Keratinocyte (primary cell): ENCODE data around the gene TBC1D14. TPM values are rescaled to one million over a fixed set of nuclear protein-coding genes. Genes with fewer than 3 reads are reported as not detected.

Experiments used
- DNase-seq: peaks from one replicate; pipeline ENCODE4 v3.0.0-alpha.2; 2011; ENCODE audit warnings: low read depth, missing footprints, low spot score
- FAIRE-seq: peaks from 2 replicates; lab custom pipeline; 2011; peaks lifted over from hg19 to GRCh38; lab: Jason Lieb, UNC
- H2AFZ ChIP-seq: 2 replicates; pipeline ENCODE4 v1.6.0; 2012; ENCODE audit warnings: low read length, control low read depth, inconsistent platforms; ENCODE audit not compliant: control insufficient read depth
- H3K27ac ChIP-seq: 2 replicates; pipeline ENCODE4 v1.5.1; 2011; ENCODE audit warnings: low read length; ENCODE audit not compliant: control insufficient read depth, insufficient read depth
- H3K27me3 ChIP-seq: 3 replicates; pipeline ENCODE4 v1.6.0; 2011; ENCODE audit warnings: low read length; ENCODE audit not compliant: control insufficient read depth, insufficient read depth; ENCODE audit errors: extremely low read depth
- H3K36me3 ChIP-seq, 2 experiments: 2 replicates in 1 of 2; 3 replicates in 1 of 2; pipeline ENCODE4 v1.5.1; 2011; ENCODE audit warnings: low read length in 2 of 2, mild to moderate bottlenecking in 1 of 2; ENCODE audit not compliant: control insufficient read depth in 2 of 2, insufficient read depth in 2 of 2; ENCODE audit errors: extremely low read depth in 1 of 2
- H3K4me1 ChIP-seq: 3 replicates; pipeline ENCODE4 v1.5.1; 2011; ENCODE audit warnings: low read length; ENCODE audit not compliant: control insufficient read depth, insufficient read depth; ENCODE audit errors: extremely low read depth
- H3K4me2 ChIP-seq: 3 replicates; pipeline ENCODE4 v1.6.0; 2011; ENCODE audit warnings: low read depth, low read length; ENCODE audit not compliant: control insufficient read depth, insufficient read depth; ENCODE audit errors: extremely low read depth
- H3K4me3 ChIP-seq, 3 experiments: fragments of 200-600 bp in 1 of 3; sonication (generic) in 1 of 3; 2 replicates in 2 of 3; 3 replicates in 1 of 3; pipeline ENCODE4 v1.5.1; 2011 to 2016; ENCODE audit warnings: low read length in 3 of 3, mild to moderate bottlenecking in 3 of 3, control low read depth in 2 of 3, inconsistent platforms in 1 of 3, low read depth in 1 of 3, mixed read lengths in 1 of 3, mixed run types in 1 of 3, moderate library complexity in 1 of 3; ENCODE audit not compliant: control insufficient read depth in 2 of 3, insufficient read depth in 2 of 3; ENCODE audit errors: extremely low read depth in 1 of 3
- H3K79me2 ChIP-seq: 2 replicates; pipeline ENCODE4 v1.6.0; 2012; ENCODE audit warnings: low read length; ENCODE audit not compliant: control insufficient read depth, insufficient read depth
- H3K9ac ChIP-seq: 3 replicates; pipeline ENCODE4 v1.6.0; 2011; ENCODE audit warnings: low read length; ENCODE audit not compliant: control insufficient read depth, insufficient read depth; ENCODE audit errors: extremely low read depth
- H3K9me1 ChIP-seq: 3 replicates; pipeline ENCODE4 v1.6.0; 2011; ENCODE audit warnings: low read length; ENCODE audit not compliant: control insufficient read depth, insufficient read depth; ENCODE audit errors: extremely low read depth
- H3K9me3 ChIP-seq: 2 replicates; pipeline ENCODE4 v1.5.1; 2012; ENCODE audit warnings: low read depth, low read length; ENCODE audit not compliant: control insufficient read depth
- H4K20me1 ChIP-seq: 3 replicates; pipeline ENCODE4 v1.6.0; 2011; ENCODE audit warnings: low read length; ENCODE audit not compliant: control insufficient read depth, insufficient read depth; ENCODE audit errors: extremely low read depth
- EZH2 ChIP-seq: IDR thresholded peaks from one replicate; pipeline ENCODE4 v1.6.1; 2012; ENCODE audit warnings: inconsistent platforms, mild to moderate bottlenecking, low read length, moderate library complexity
- dilution Hi-C: fragments of 300-500 bp; cut with MboI; formaldehyde crosslinking; loops from one replicate; pipeline ENCODE4 v1.7.0; 2020; ENCODE audit warnings: low sequenced_read_pairs; ENCODE audit not compliant: extremely low pct_ligation_motif_present
- polyA plus RNA-seq, 5 experiments: library from polyadenylated mRNA; depleted of rRNA in 3 of 5; stranded (reverse) in 3 of 5; stranded (forward) in 1 of 5; unstranded in 1 of 5; fragments of >200 nt; gene quantifications; 1 replicate in 1 of 5; 2 replicates in 3 of 5; 3 replicates in 1 of 5; pipeline versions ENCODE4 v1.2.1 to v1.2.3, GENCODE V29; 2011 to 2012; ENCODE audit warnings: missing spikeins in 2 of 5, low read depth in 1 of 5, low replicate concordance in 1 of 5
- TF ChIP-seq, protein P1 (sequence below), 3 experiments: IDR thresholded peaks in 1 of 3; conservative IDR thresholded peaks in 1 of 3; optimal IDR thresholded peaks in 1 of 3; 2 replicates in 2 of 3; 3 replicates in 1 of 3; pipeline versions ENCODE3 to v1.5.1; 2011; ENCODE audit warnings: low read length in 3 of 3, mild to moderate bottlenecking in 3 of 3, moderate library complexity in 2 of 3, control low read depth in 1 of 3, inconsistent platforms in 1 of 3; ENCODE audit not compliant: insufficient read depth in 2 of 3; ENCODE audit errors: extremely low read depth in 1 of 3

TBC1D14 gene
- polyA plus RNA-seq, 1 donor (not counting 4 experiments of a cell fraction or from before 2014, with no cell fraction given) = 55.1 TPM

- Histone ChIP-seq H3K4me3 (no peak overlapping the region), H3K27me3 (no peaks in the 10 kb centered on the region), H3K9me1 (no peaks in the 10 kb centered on the region), H3K27ac (no peak overlapping the region), H3K36me3 (peaks cover 0 to 1% of the 10 kb centered on the region in 2 experiments), H2AFZ (no peak overlapping the region), H3K79me2 (no peaks in the 10 kb centered on the region), H3K9ac (no peak overlapping the region), H3K4me1 (no peaks in the 10 kb centered on the region), H4K20me1 (no peaks in the 10 kb centered on the region), H3K4me2 (no peak overlapping the region), H3K9me3 (no peaks in the 10 kb centered on the region)
- DNase-seq (no peak), FAIRE-seq (no peak)
- TF ChIP-seq, protein P1, sequence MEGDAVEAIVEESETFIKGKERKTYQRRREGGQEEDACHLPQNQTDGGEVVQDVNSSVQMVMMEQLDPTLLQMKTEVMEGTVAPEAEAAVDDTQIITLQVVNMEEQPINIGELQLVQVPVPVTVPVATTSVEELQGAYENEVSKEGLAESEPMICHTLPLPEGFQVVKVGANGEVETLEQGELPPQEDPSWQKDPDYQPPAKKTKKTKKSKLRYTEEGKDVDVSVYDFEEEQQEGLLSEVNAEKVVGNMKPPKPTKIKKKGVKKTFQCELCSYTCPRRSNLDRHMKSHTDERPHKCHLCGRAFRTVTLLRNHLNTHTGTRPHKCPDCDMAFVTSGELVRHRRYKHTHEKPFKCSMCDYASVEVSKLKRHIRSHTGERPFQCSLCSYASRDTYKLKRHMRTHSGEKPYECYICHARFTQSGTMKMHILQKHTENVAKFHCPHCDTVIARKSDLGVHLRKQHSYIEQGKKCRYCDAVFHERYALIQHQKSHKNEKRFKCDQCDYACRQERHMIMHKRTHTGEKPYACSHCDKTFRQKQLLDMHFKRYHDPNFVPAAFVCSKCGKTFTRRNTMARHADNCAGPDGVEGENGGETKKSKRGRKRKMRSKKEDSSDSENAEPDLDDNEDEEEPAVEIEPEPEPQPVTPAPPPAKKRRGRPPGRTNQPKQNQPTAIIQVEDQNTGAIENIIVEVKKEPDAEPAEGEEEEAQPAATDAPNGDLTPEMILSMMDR (optimal IDR thresholded peaks at IDR 0.05 in 1 of 3, IDR thresholded peaks at IDR 0.05 in 1 of 3, conservative IDR thresholded peaks at IDR 0.05 in 1 of 3; ENCODE audit: extremely low read depth in 1 of 3, insufficient read depth in 2 of 3, low read length in 3 of 3) = no peak
- no peak for TF ChIP-seq EZH2
- dilution Hi-C loops = no loop called here
Measured at GRCh38 chr4:6972375-6972650, 62.7 kb downstream of the TBC1D14 start.

DNA sequence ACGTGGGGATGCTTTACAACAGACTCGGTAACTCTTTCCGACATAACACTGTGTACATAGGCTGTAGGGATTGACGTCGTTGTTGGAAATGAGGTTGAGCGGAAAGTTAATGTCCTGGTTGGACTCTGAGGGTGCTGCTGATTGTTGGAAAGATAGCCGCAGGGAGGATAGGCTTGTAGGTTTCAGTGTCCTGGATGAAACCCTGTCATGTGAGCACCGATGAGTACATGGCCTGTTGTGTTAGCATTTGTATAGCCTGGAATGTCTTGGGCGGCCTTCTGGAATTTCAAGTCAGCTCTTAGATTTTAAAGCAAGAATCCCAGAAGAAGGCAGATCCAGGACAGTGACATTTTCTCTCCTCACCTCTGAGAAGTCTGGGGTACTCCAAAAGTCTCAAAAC is 63.3 kb downstream of the TBC1D14 start:
- Histone ChIP-seq H3K9me1 (no peaks in the 10 kb centered on the region), H3K36me3 (peaks cover 0 to under 1% of the 10 kb centered on the region in 2 experiments), H2AFZ (no peak overlapping the region), H3K27ac (no peak overlapping the region), H3K4me2 (no peak overlapping the region), H3K4me1 (no peaks in the 10 kb centered on the region), H3K9me3 (no peaks in the 10 kb centered on the region), H3K4me3 (no peak overlapping the region), H3K79me2 (no peaks in the 10 kb centered on the region), H4K20me1 (no peaks in the 10 kb centered on the region), H3K27me3 (no peaks in the 10 kb centered on the region), H3K9ac (no peak overlapping the region)
- DNase-seq (no peak), FAIRE-seq (no peak)
- TF ChIP-seq, protein P1 (optimal IDR thresholded peaks at IDR 0.05 in 1 of 3, IDR thresholded peaks at IDR 0.05 in 1 of 3, conservative IDR thresholded peaks at IDR 0.05 in 1 of 3; ENCODE audit: extremely low read depth in 1 of 3, insufficient read depth in 2 of 3, low read length in 3 of 3) = no peak
- no peak for TF ChIP-seq EZH2
- dilution Hi-C loops = no loop called here
